Left ventricle myocardium inferior (tissue), 1 donor: ENCODE measurements around the gene GUCY2D. TPM values are rescaled to one million over a fixed set of nuclear protein-coding genes. Genes with fewer than 3 reads are reported as not detected.

Source experiments
- DNase-seq: peaks from one replicate; pipeline ENCODE4 v3.0.0-alpha.2; 2020
- H3K27ac ChIP-seq: fragments of 200-600 bp; replicated peaks from 2 replicates; pipeline ENCODE4 v1.8.0; 2021
- H3K27me3 ChIP-seq: fragments of 200-600 bp; 2 replicates; pipeline ENCODE4 v1.8.0; 2021; ENCODE audit warnings: low read depth
- H3K36me3 ChIP-seq: fragments of 200-600 bp; 2 replicates; pipeline ENCODE4 v1.8.0; 2021
- H3K4me1 ChIP-seq: fragments of 200-600 bp; 2 replicates; pipeline ENCODE4 v1.8.0; 2021
- H3K4me3 ChIP-seq: fragments of 200-600 bp; 2 replicates; pipeline ENCODE4 v1.8.0; 2021; ENCODE audit warnings: mild to moderate bottlenecking, moderate library complexity
- H3K9me3 ChIP-seq: fragments of 200-600 bp; replicated peaks from 2 replicates; pipeline ENCODE4 v1.8.0; 2021
- intact Hi-C: fragments of 100-400 bp; cut with micrococcal nuclease; formaldehyde crosslinking; loops from one replicate; pipeline ENCODE4 v1.11.0; 2022
- total RNA-seq: library from RNA; stranded (reverse); fragmentation: NEBNext Ultra II Directional; extraction: Animal tissue kit (Norgen Biotek cat#: 25700); gene quantifications from one replicate; pipeline ENCODE4 v1.2.1, GENCODE V29; 2021
- TF ChIP-seq, protein P1 (sequence below): fragments of 200-600 bp; IDR thresholded peaks from 2 replicates; pipeline ENCODE4 v1.8.0; 2021; ENCODE audit warnings: antibody characterized with exemption, mild to moderate bottlenecking, borderline replicate concordance
- donor health status: DM: no; HTN: yes; CAD: no; lungs with severe emphysema.

Gene GUCY2D
- total RNA-seq, 1 donor from 2014 or later, result not detected

DNA sequence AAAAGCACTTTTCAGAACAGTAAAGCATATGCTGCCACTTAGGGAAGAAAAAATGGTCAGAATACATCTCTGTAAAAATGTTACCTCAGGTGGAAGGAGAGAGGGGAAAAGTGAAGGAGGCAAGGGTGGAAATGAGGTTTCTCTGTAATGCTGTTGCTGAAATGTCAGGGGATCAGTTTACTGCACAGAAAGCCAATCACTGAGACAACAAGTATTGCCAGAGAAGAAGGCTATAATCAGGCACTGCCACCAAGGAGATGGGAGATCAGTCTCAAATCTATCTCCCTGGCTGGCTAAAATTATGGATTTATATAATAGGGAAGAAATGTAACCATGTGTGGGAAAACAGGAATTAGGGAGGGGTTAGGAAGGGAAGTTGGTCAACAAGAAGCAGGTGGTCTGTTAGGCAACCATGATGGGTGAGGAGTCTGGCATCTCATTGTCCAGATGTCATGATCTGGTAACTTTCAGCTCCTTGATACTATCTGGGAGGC lies 27.7 kb upstream of the GUCY2D start:
- Histone ChIP-seq H3K4me3 (no peak overlapping the region), H3K36me3 (no peaks in the 10 kb centered on the region), H3K4me1 (no peaks in the 10 kb centered on the region), H3K27me3 (peaks cover 36% of the 10 kb centered on the region), H3K27ac (no peak overlapping the region), H3K9me3 (peaks cover 22% of the 10 kb centered on the region)
- no peak for DNase-seq
- intact Hi-C loops, result no loop called here
- TF ChIP-seq, protein P1, sequence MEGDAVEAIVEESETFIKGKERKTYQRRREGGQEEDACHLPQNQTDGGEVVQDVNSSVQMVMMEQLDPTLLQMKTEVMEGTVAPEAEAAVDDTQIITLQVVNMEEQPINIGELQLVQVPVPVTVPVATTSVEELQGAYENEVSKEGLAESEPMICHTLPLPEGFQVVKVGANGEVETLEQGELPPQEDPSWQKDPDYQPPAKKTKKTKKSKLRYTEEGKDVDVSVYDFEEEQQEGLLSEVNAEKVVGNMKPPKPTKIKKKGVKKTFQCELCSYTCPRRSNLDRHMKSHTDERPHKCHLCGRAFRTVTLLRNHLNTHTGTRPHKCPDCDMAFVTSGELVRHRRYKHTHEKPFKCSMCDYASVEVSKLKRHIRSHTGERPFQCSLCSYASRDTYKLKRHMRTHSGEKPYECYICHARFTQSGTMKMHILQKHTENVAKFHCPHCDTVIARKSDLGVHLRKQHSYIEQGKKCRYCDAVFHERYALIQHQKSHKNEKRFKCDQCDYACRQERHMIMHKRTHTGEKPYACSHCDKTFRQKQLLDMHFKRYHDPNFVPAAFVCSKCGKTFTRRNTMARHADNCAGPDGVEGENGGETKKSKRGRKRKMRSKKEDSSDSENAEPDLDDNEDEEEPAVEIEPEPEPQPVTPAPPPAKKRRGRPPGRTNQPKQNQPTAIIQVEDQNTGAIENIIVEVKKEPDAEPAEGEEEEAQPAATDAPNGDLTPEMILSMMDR, result no peak

GRCh38 chr17:7977039-7977438 lies 25.4 kb upstream of the GUCY2D start:
- TF ChIP-seq, protein P1, result no peak
- Histone ChIP-seq H3K36me3 (no peaks in the 10 kb centered on the region), H3K4me1 (no peaks in the 10 kb centered on the region), H3K27me3 (peaks cover 37% of the 10 kb centered on the region), H3K4me3 (no peak overlapping the region), H3K27ac (no peak overlapping the region), H3K9me3 (peaks cover 22% of the 10 kb centered on the region)
- DNase-seq, result no peak
- intact Hi-C loops, result no loop called here

DNA sequence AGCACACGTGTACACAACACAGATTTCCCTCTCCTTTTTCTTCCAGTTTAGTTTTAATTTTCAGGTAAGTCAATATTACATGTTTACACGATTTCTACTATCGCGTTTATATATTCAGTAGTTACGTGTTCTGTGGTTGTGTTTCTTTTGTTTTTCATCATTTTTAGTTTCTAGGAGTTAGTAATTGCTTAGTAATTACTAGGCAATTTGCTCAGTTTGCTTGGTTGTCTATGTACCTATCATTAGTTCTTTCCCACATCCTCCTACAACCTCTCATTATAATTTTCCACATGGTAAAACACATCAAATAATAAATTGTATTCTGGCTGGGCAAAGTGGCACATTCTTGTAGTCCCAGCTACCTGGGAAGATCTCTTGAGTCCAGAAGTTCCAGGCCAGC lies 24.6 kb upstream of the GUCY2D start:
- Histone ChIP-seq H3K4me3 (no peak overlapping the region), H3K36me3 (no peaks in the 10 kb centered on the region), H3K27me3 (peaks cover 41% of the 10 kb centered on the region), H3K27ac (no peak overlapping the region), H3K9me3 (peaks cover 22% of the 10 kb centered on the region), H3K4me1 (no peaks in the 10 kb centered on the region)
- intact Hi-C loops, result no loop called here
- no peak for DNase-seq
- TF ChIP-seq, protein P1, result no peak

DNA sequence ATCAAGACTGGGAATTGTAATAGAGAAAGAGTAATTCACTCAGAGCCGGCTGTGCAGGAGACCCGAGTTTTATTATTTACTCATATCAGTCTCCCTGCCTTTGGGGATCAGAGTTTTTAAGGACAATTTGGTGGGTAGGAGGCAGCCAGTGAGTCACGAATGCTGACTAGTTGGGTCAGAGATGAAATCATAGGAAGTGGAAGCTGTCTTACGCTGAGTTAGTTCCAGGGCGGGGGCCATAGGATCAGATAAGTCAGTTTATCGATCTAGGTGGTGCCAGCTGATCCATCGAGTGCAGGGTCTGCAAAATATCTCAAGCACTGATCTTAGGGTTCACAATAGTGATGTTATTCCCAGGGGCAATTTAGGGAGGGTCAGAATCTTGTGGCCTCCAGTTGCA lies 20.2 kb upstream of the GUCY2D start:
- no peak for DNase-seq
- TF ChIP-seq, protein P1, result no peak
- intact Hi-C loops, result loop anchor here (10.0 kb wide), 1 partner anchor 117 kb away; no protein-coding TSS in a partner anchor

DNA sequence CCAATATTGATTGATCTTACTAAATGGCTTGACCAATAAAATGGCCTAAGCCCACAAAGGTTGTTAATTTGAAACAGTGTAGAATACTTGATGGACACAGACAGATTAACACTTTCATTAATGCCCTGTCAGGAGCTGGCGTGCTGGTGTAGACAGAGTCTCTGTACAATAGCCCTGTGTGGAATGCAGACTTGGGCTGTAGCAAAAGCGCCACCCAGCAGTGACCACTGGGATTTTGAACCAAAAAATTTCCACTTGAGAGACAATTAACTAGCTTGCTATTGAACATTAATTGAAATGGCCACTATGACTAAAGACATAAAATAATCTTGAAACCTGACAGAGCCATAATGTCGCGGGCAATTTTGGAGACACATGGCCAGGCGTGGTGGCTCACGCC lies 19.7 kb upstream of the GUCY2D start:
- Histone ChIP-seq H3K4me1 (no peaks in the 10 kb centered on the region), H3K36me3 (no peaks in the 10 kb centered on the region), H3K27me3 (peaks cover 77% of the 10 kb centered on the region), H3K9me3 (no peaks in the 10 kb centered on the region), H3K27ac (no peak overlapping the region), H3K4me3 (no peak overlapping the region)
- no peak for DNase-seq
- intact Hi-C loops, result loop anchor here (10.0 kb wide), 1 partner anchor 118 kb away; no protein-coding TSS in a partner anchor
- TF ChIP-seq, protein P1, result no peak

More for the DNA sequence above, 20.2 kb upstream of the GUCY2D start:
- Histone ChIP-seq H3K27me3 (peaks cover 72% of the 10 kb centered on the region), H3K27ac (no peak overlapping the region), H3K36me3 (no peaks in the 10 kb centered on the region), H3K4me1 (no peaks in the 10 kb centered on the region), H3K9me3 (no peaks in the 10 kb centered on the region), H3K4me3 (no peak overlapping the region)
